Measurements from ENCODE around the gene CNNM2.

DNA sequence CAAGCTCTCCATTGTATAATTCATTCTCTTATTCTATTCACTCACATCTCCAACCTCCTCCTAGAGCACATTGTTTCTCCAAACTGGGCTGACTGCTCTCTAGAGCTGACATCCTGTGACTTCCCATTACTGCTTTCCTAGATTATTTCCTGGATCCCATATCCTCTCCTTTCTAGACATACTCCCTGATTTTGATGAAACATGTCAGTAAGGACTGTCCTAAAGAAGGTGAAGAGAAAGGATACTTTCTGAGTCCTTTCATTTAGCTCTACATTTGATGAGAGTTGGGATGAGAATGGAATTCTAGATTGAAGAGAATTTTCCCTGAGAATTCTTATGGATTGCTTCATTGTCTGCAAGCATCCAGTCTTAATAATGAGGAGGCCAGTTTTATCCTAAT lies 78.8 kb downstream of the CNNM2 start:
- no peak for TF ChIP-seq POLR2A (IDR thresholded peaks at IDR 0.05; ENCODE audit: low read depth, low read length)
- TF ChIP-seq POLR2AphosphoS5 (IDR thresholded peaks at IDR 0.05; ENCODE audit: low read depth, low read length): no peak
